Astrocyte of the cerebellum (primary cell): ENCODE data around the gene CRACR2B.

ENCODE experiments used
- DNase-seq: peaks from one replicate; pipeline ENCODE4 v3.0.0-alpha.2; 2011; ENCODE audit warnings: low read depth
- H3K4me3 ChIP-seq: 2 replicates; pipeline ENCODE4 v1.5.1; 2011; ENCODE audit warnings: mild to moderate bottlenecking, low read depth, low read length, moderate library complexity
- in situ Hi-C: cut with HindIII; loops from 2 replicates; pipeline ENCODE4 v1.10.0; 2017; ENCODE audit warnings: low sequenced_read_pairs
- TF ChIP-seq, protein P1 (sequence below): IDR thresholded peaks from 2 replicates; pipeline ENCODE4 v1.5.1; 2012; ENCODE audit warnings: low read length, low read depth, moderate library complexity, mild to moderate bottlenecking; ENCODE audit errors: missing control alignments

Gene CRACR2B

DNA sequence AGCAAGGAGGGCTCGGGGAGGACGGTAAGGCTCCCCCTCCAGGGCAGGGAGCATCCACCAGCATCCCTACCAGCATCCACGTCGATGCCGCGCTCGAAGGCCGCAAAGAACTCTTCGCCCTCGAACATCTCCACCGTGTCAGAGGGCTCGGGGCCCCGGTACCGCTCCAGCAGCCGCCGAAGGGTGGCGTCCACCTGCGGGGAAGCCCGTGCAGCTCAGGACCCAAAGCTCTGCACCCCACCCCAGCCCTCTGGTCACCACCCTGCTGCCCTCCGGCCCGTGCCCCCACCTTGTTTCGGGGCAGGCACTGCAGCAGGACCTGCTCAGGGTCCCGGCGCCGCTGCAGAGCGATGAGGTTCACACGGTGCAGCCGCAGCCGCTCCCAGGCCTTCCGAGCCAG is 27.2 kb upstream of the CRACR2B start:
- TF ChIP-seq, protein P1, sequence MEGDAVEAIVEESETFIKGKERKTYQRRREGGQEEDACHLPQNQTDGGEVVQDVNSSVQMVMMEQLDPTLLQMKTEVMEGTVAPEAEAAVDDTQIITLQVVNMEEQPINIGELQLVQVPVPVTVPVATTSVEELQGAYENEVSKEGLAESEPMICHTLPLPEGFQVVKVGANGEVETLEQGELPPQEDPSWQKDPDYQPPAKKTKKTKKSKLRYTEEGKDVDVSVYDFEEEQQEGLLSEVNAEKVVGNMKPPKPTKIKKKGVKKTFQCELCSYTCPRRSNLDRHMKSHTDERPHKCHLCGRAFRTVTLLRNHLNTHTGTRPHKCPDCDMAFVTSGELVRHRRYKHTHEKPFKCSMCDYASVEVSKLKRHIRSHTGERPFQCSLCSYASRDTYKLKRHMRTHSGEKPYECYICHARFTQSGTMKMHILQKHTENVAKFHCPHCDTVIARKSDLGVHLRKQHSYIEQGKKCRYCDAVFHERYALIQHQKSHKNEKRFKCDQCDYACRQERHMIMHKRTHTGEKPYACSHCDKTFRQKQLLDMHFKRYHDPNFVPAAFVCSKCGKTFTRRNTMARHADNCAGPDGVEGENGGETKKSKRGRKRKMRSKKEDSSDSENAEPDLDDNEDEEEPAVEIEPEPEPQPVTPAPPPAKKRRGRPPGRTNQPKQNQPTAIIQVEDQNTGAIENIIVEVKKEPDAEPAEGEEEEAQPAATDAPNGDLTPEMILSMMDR, result no peak
- in situ Hi-C loops, result no loop called here
- no peak overlapping the region for H3K4me3 ChIP-seq
- DNase-seq, result no peak

GRCh38 chr11:801097-801780 is 26.5 kb upstream of the CRACR2B start:
- in situ Hi-C loops, result no loop called here

GRCh38 chr11:802018-802617 is 25.6 kb upstream of the CRACR2B start:
- DNase-seq, result no peak
- H3K4me3 ChIP-seq, result no peak overlapping the region
- in situ Hi-C loops, result no loop called here
- TF ChIP-seq, protein P1, result no peak

More at GRCh38 chr11:801097-801780, 26.5 kb upstream of the CRACR2B start:
- TF ChIP-seq, protein P1, result no peak
- no peak for DNase-seq
- H3K4me3 ChIP-seq, result no peak overlapping the region

GRCh38 chr11:802693-803466 is 24.8 kb upstream of the CRACR2B start:
- TF ChIP-seq, protein P1, result no peak
- DNase-seq, result no peak
- H3K4me3 ChIP-seq, result no peak overlapping the region
- in situ Hi-C loops, result no loop called here

- no peak for DNase-seq
- in situ Hi-C loops, result no loop called here
- TF ChIP-seq, protein P1, result no peak
- H3K4me3 ChIP-seq, result peak overlapping the region; percentile 51
These were observed 24.3 kb upstream of the CRACR2B start for GRCh38 chr11:803467-803742.

GRCh38 chr11:803770-804598 is 23.7 kb upstream of the CRACR2B start:
- H3K4me3 ChIP-seq, result peak overlapping the region; percentile 51
- no peak for DNase-seq
- in situ Hi-C loops, result no loop called here
- TF ChIP-seq, protein P1, result no peak
